Endodermal cell (in vitro differentiated cells): ENCODE results near the gene UBTF. TPM values are rescaled to one million over a fixed set of nuclear protein-coding genes. Genes with fewer than 3 reads are reported as not detected.

Experiments
- DNase-seq: peaks from one replicate; pipeline ENCODE4 v3.0.0-alpha.2; 2017
- H3K27ac ChIP-seq: 2 replicates; pipeline ENCODE4 v1.5.1; 2013; ENCODE audit warnings: mild to moderate bottlenecking, low read depth, low read length, moderate library complexity
- H3K27me3 ChIP-seq: 2 replicates; pipeline ENCODE4 v1.6.1; 2013; ENCODE audit warnings: mild to moderate bottlenecking, low read length, moderate library complexity; ENCODE audit not compliant: insufficient read depth, control insufficient read depth, poor library complexity, severe bottlenecking
- H3K36me3 ChIP-seq: 2 replicates; pipeline ENCODE4 v1.7.0; 2013; ENCODE audit warnings: mild to moderate bottlenecking, low read length, moderate library complexity; ENCODE audit not compliant: control insufficient read depth, insufficient read depth
- H3K4me1 ChIP-seq: one replicate; pipeline ENCODE4 v1.7.0; 2013; ENCODE audit warnings: low read length; ENCODE audit not compliant: control insufficient read depth, insufficient read depth
- H3K4me3 ChIP-seq: 2 replicates; pipeline ENCODE4 v1.5.1; 2013; ENCODE audit warnings: mild to moderate bottlenecking, low read length, moderate library complexity
- H3K9ac ChIP-seq: 2 replicates; pipeline ENCODE4 v1.6.1; 2013; ENCODE audit warnings: mild to moderate bottlenecking, low read length, moderate library complexity; ENCODE audit not compliant: poor library complexity, severe bottlenecking; ENCODE audit errors: extremely low read depth
- H3K9me3 ChIP-seq: 2 replicates; pipeline ENCODE4 v1.6.1; 2013; ENCODE audit warnings: mild to moderate bottlenecking, low read length, moderate library complexity; ENCODE audit not compliant: control insufficient read depth
- H3K27ac Mint-ChIP-seq: 2 replicates; pipeline ENCODE4 v1.8.0; 2020; ENCODE audit warnings: mixed read lengths
- H3K27me3 Mint-ChIP-seq: 2 replicates; pipeline ENCODE4 v1.8.0; 2021; ENCODE audit warnings: mild to moderate bottlenecking, mixed read lengths; ENCODE audit not compliant: insufficient read depth
- H3K36me3 Mint-ChIP-seq: 2 replicates; pipeline ENCODE4 v1.8.0; 2020; ENCODE audit warnings: low read depth, mixed read lengths
- H3K4me1 Mint-ChIP-seq: 2 replicates; pipeline ENCODE4 v1.8.0; 2020; ENCODE audit warnings: mixed read lengths
- H3K4me3 Mint-ChIP-seq: 2 replicates; pipeline ENCODE4 v1.8.0; 2020; ENCODE audit warnings: mild to moderate bottlenecking, moderate library complexity, mixed read lengths
- H3K9me3 Mint-ChIP-seq: 2 replicates; pipeline ENCODE4 v1.8.0; 2020; ENCODE audit warnings: mild to moderate bottlenecking, mixed read lengths
- WGBS, 2 experiments: methylation state at CpG; one replicate each; pipeline versions ENCODE4 v1.1.5 to v1.1.7; 2013; ENCODE audit warnings: missing lambda C conversion rate in 2 of 2, mixed read lengths in 1 of 2; ENCODE audit not compliant: insufficient coverage in 1 of 2, insufficient read length in 1 of 2; 5-methylcytosine and 5-hydroxymethylcytosine counted together
- total RNA-seq, 2 donors: library from RNA; stranded (reverse); fragmentation: NEBNext Ultra II Directional in 1 of 2; extraction: Animal tissue kit (Norgen Biotek cat#: 25700) in 1 of 2; gene quantifications; 2 replicates in 1 of 2; 3 replicates in 1 of 2; pipeline ENCODE4 v1.2.1, GENCODE V29; 2021
- TF ChIP-seq, protein P1 (sequence below): fragments of 200-600 bp; sonication (generic); conservative IDR thresholded peaks from 2 replicates; pipeline ENCODE4 v1.5.0; 2021; ENCODE audit warnings: antibody characterized with exemption, mild to moderate bottlenecking

Gene UBTF
- total RNA-seq, 2 donors from 2014 or later = 62.0 to 89.9 TPM

DNA sequence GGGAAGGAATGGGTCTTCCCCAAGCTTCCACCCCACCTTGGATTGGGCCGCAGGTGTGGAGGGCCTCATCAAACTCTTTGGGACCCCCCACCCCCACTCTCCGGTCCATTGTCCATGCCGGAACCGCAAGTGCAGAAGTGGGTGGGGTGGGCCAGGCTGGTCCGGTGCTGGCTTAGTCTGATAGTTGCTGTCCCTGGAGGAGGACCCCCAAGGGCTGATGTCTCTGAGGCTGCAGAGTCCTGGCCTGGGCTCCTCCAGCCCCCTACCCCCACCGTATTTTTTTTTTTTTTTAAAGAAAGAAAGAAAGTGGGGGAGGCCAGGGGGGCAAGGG lies 12.7 kb downstream of the UBTF start:
- Mint-ChIP-seq H3K9me3 (no peaks in the 10 kb centered on the region), H3K4me1 (peaks cover 18% of the 10 kb centered on the region), H3K27me3 (no peaks in the 10 kb centered on the region), H3K36me3 (peaks cover 37% of the 10 kb centered on the region), H3K4me3 (no peak overlapping the region), H3K27ac (no peak overlapping the region)
- H3K9ac ChIP-seq = no peak overlapping the region
- TF ChIP-seq, protein P1, sequence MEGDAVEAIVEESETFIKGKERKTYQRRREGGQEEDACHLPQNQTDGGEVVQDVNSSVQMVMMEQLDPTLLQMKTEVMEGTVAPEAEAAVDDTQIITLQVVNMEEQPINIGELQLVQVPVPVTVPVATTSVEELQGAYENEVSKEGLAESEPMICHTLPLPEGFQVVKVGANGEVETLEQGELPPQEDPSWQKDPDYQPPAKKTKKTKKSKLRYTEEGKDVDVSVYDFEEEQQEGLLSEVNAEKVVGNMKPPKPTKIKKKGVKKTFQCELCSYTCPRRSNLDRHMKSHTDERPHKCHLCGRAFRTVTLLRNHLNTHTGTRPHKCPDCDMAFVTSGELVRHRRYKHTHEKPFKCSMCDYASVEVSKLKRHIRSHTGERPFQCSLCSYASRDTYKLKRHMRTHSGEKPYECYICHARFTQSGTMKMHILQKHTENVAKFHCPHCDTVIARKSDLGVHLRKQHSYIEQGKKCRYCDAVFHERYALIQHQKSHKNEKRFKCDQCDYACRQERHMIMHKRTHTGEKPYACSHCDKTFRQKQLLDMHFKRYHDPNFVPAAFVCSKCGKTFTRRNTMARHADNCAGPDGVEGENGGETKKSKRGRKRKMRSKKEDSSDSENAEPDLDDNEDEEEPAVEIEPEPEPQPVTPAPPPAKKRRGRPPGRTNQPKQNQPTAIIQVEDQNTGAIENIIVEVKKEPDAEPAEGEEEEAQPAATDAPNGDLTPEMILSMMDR = no peak
- H3K27ac ChIP-seq = no peak overlapping the region
- H3K4me3 ChIP-seq = no peak overlapping the region
- no peak for DNase-seq
- 96% methylated on average over 5 of the region's 6 CpGs; no CpG with 5 or more reads in 1 of the 2 experiments for WGBS, 2 experiments
- no peaks in the 10 kb centered on the region for H3K9me3 ChIP-seq
- H3K27me3 ChIP-seq = no peaks in the 10 kb centered on the region
- H3K36me3 ChIP-seq = peaks cover 52% of the 10 kb centered on the region
- H3K4me1 ChIP-seq = peaks cover 5% of the 10 kb centered on the region

DNA sequence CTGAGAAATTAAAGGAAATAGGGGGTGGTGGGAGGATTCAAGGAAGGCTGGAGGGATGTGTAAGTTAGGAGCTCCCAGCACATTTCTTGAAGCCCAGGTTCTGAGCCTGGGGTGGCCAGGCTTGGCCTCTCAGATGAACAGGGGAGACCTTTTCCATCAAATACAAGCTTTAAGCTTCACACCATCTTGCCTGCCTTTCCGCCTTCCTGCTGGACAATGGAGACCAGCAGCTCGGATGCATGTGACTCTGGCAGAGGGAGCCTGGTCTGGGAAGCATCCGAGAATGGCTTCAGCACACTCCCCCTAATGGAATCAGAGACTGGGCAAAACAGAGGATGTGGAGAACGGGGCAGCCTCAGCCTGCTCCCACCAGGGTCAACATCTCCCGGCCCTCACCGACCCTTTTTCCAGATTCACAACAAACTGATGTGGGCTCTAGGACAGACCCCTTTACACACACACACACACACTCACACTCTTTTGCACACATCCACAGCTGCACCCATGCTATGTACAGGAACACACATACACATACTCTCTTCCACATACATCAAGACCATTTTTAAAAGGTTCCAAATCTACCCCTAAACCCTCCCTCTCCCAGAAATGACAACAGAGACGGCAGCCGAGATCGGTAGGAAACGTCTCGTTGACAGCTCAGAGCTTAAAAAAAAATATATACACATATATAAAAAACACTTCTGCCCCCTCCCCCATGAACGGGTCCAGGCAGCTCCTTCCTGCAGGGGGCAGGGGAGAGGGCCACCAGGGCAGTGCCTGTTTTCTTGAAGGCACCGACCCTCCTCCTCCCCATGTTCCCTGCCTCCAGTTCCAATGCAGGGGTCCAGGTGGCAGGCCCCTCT lies 13.3 kb downstream of the UBTF start:
- no peak overlapping the region for H3K4me3 ChIP-seq
- H3K9me3 ChIP-seq = no peaks in the 10 kb centered on the region
- H3K4me1 Mint-ChIP-seq = peaks cover 20% of the 10 kb centered on the region
- no peaks in the 10 kb centered on the region for H3K27me3 Mint-ChIP-seq
- H3K27me3 ChIP-seq = no peaks in the 10 kb centered on the region
- 91 to 93% methylated on average over 6 to 13 of the region's 13 CpGs for WGBS, 2 experiments
- H3K27ac Mint-ChIP-seq = peak overlapping the region; percentile 6
- H3K9me3 Mint-ChIP-seq = no peaks in the 10 kb centered on the region
- no peak overlapping the region for H3K9ac ChIP-seq
- H3K4me1 ChIP-seq = peaks cover 5% of the 10 kb centered on the region
- no peak overlapping the region for H3K27ac ChIP-seq
- peaks cover 46% of the 10 kb centered on the region for H3K36me3 ChIP-seq
- H3K4me3 Mint-ChIP-seq = no peak overlapping the region
- TF ChIP-seq, protein P1 = peak; percentile 61
- peaks cover 32% of the 10 kb centered on the region for H3K36me3 Mint-ChIP-seq
- peak; percentile 68 for DNase-seq

GRCh38 chr17:44204441-44204882 lies 15.0 kb downstream of the UBTF start:
- 90 to 91% methylated on average over 2 to 5 of the region's 5 CpGs for WGBS, 2 experiments
- Histone ChIP-seq H3K9me3 (no peaks in the 10 kb centered on the region), H3K4me3 (no peak overlapping the region), H3K36me3 (peaks cover 33% of the 10 kb centered on the region), H3K27ac (no peak overlapping the region), H3K9ac (no peak overlapping the region), H3K4me1 (peaks cover 8% of the 10 kb centered on the region), H3K27me3 (no peaks in the 10 kb centered on the region)
- peaks cover 24% of the 10 kb centered on the region for H3K36me3 Mint-ChIP-seq
- H3K9me3 Mint-ChIP-seq = no peaks in the 10 kb centered on the region
- no peak overlapping the region for H3K4me3 Mint-ChIP-seq
- H3K27ac Mint-ChIP-seq = no peak overlapping the region
- no peak for DNase-seq
- TF ChIP-seq, protein P1 = no peak
- no peaks in the 10 kb centered on the region for H3K27me3 Mint-ChIP-seq
- peaks cover 24% of the 10 kb centered on the region for H3K4me1 Mint-ChIP-seq
